ENCODE results near the gene SMPX.

Gene SMPX

GRCh38 chrX:21711129-21711847 lies 46.6 kb downstream of the SMPX start:
- DNase-seq (ENCODE audit: low spot score), result no peak

GRCh38 chrX:21708116-21708515 lies 49.8 kb downstream of the SMPX start:
- DNase-seq (ENCODE audit: low spot score), result no peak

GRCh38 chrX:21705225-21705624 lies 52.7 kb downstream of the SMPX start:
- no peak for DNase-seq (ENCODE audit: low spot score)

DNA sequence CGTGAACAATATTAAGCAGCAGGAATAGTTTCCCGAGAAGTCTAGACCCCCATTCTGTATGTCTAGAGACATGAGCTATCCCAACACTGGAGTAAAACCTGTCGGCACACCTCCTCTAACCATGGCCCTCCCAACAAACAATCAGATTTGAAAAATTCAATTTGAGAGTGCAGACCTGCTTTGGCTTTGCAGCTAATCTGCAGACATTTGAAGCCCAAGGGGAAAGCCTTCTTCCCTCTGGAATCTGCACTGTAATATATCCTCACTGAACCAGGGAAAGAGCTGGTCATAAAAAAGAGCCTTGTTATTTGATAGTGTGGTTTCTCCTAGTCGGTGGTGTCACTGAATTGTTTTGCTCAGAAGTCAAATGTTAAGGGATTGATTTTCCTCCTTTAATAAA lies 55.2 kb downstream of the SMPX start:
- DNase-seq (ENCODE audit: low spot score), result no peak

DNA sequence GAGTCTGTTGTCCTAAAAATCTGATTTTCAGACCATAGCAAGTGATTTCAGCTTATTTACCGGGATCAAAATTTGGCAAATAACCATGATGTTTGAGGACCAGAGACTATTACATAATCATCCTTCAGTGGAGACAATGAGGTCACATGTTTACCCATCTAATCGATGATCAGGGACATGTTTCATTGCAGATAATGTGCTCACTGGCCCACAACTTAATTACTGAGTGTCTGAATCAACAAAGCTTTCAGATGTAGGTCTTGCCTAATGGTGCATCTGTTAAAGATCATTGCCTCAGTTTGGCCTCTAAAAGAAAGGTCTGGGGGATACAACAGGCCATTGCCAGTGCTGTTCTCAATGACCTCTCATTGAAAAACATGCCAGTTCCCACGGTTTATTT lies 56.9 kb downstream of the SMPX start:
- DNase-seq (ENCODE audit: low spot score), result no peak

DNA sequence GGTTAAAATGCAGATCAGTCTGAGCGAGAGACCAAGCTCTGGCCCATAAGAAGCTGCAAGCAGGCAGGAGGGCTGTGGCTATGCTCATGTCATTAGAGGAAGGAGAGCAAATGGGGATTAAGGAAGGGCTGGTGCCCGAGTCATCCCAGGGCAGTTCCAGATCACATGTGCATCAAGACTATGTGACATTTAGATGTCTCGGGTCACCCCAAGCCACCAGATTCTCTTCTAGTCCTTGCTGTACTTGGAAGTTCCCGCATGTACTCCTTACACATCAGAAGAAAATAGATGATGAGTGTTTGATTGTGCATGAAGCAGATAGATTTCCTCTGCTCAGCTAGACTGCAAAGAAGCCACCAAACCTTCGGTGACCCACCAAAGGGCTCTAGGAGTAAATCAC lies 57.6 kb downstream of the SMPX start:
- DNase-seq (ENCODE audit: low spot score), result no peak

DNA sequence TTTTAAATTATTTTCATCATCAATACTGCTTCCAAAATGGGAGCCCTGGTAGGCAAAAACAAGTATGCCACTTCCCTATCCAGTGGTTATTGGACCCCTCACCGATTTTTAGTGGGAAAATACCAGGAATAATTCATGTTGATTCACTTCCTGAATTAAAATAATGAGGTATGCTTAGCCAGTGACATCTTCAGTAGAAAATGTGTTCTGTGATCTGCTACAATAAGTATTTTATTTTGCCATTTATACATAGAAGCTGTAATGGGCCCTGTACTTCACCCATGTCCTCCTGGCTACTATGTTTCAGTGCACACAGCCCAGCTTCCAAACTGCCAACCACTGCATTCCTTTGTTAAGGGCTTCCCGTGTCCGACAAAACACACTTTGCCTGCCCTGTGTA lies 58.8 kb downstream of the SMPX start:
- no peak for DNase-seq (ENCODE audit: low spot score)

- no peak for DNase-seq (ENCODE audit: low spot score)
These were observed 59.6 kb downstream of the SMPX start for GRCh38 chrX:21698272-21698671.

GRCh38 chrX:21691512-21692018 lies 66.4 kb downstream of the SMPX start:
- no peak for DNase-seq (ENCODE audit: low spot score)

DNA sequence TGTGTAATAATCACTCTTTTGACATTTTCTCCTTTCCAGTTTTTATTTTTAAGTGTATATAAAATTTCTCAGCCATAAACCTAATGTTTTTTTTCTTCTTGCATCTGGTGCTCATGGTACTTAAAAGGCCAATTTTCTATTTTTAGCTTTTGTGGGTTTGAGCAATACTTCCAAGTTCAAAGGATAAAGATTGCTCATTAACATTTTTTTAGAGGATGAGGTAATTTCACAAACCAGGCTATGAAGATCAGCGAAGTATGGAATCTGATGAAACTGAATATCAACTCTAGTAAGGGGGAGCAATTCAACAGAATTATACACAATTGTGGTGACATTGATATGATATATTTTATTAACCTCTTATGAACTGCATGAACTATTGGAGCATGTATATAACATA lies 74.0 kb downstream of the SMPX start:
- no peak for DNase-seq (ENCODE audit: low spot score)

GRCh38 chrX:21678048-21678612 lies 79.8 kb downstream of the SMPX start:
- DNase-seq (ENCODE audit: low spot score), result no peak

DNA sequence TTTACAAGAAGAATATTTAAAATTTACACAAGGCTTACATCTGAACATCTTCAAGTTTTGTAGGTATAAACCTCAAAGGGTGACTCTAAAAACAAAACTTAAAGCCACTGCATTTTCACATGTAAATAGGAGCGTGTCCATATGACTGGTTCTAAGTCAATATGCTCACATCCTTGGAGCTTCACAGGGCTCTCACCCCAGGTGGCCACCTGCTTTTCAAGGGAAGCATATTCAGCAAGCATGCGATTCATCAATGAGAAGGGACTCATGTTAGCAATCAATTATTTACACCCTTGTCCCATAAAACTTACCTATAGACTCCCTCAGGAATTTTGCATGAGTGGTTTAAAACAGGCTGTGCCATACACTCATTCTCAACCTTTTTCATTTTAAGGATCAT lies 82.0 kb downstream of the SMPX start:
- DNase-seq (ENCODE audit: low spot score), result no peak

DNA sequence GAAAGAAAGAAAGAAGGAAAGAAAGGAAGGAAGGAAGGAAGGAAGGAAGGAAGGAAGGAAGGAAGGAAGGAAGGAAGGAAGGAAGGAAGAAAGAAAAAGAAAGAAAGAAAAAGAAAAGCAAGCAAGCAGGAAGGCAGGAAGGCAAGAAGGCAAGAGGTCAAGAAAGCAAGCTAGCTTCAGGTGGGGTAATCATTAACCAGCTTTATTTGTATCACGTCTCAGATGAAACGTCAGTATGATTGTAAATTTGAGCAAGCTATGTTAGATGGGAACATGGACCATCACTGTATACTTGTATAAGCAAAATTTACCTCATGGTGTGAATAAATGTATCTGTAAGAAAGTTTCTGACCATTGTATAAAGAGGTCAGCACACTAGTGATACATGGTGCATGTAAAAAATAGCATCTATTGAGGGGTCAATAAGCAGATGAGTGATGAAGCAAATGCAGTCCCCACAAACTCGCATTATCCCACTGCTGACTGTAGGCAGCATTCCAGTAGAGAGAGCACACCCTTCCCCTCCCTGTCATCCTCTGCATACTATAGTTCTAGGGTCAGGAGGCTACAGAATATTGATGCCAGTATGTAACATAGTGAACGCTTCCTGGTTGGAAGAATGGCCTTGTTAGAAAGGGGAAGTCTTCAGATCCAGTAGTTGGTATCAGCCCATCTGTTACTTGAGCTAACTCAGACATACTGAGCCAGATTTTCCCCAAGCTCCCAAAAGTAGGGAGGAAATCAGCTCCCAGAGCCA lies 83.3 kb downstream of the SMPX start:
- DNase-seq (ENCODE audit: low spot score), result no peak

DNA sequence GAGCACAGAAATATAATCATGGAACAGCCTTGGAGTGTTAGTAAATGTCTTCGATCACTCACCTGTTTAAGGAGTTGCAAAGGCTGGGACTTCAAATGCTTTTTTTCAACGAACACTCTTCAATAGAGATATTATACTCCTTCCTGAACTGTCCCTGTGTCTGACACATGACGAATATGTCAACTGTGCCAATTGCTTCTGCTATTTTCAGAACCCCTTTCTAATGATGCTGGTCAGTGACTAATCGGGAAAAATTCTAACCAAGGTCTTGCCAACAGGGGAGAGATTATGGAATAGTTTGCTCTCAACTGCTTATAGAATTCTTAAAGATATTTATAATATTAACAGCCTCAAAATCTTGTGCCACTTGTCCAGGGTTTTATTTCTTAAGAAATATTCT lies 91.2 kb downstream of the SMPX start:
- no peak for DNase-seq (ENCODE audit: low spot score)

DNA sequence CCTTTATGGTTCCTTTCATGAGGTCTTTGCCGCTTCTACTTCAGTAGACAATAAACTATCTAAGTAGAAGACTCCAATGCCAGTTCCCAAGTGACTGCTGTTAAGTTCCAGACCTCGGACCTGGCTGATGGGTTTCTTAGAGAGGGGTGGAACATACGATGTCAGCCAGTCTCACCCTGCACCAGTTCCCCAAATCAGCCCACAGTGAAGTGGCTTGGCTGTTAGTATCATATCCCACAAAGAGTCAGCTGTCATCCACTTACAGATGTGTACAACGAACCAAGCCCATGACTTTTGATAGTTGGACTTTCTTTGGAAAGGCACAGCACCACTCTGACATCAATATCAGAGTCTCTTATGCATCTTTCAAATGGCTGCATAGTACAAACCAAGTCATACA lies 91.7 kb downstream of the SMPX start:
- no peak for DNase-seq (ENCODE audit: low spot score)

DNA sequence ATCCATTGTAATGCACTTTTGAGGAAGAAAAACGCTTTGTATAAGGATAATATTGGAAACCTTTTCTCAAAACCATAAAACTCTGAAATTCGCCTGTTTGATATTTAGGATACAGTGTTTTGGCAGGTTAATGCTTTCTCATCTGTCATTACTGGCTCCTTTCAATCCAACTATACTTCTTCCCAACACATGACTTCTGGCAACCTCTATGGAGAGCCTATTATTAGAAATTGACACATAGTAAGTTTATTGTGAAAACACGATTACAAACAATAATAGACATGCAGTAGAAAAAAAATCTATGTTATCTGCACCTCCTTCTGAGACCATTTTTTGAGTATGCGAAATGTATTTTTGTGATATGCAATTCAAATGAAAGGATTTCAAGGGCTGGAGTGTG lies 95.2 kb downstream of the SMPX start:
- DNase-seq (ENCODE audit: low spot score), result no peak

DNA sequence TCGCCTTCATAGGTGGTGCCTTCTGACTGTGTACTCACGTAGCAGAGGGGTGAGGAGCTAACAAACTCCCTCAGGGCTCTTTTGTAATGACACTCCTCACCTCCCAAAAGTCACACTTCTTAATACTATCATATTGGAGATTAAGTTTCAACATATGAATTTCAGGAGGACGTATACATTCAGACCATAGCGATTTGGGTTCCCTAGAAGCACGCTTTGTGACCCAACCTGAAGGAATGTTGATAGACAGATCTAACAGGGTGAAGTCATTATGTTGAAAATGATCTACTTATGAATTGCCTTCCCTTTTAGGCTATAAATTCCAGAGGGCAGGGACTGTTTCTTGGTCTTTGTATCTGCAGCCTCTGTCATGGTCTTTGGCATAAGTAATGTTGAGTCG lies 96.6 kb downstream of the SMPX start:
- no peak for DNase-seq (ENCODE audit: low spot score)

DNA sequence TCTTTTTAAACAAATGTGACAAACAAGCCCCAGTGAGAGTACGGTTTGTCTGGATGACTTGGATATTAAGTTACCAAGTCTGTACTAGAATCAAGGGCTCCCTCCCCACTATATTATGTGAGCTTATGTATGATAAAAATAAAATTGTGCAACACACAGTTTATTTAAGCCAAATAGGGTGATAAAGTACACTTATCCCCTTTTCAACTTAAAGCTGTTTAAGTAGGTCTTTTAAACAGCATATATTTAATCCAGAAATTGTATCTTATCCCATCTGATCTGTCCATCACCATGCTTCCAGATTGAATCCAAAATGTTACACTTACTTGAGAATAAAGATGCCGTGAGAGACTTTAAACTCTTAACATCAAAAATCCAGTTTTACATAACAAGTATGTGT lies 97.8 kb downstream of the SMPX start:
- no peak for DNase-seq (ENCODE audit: low spot score)

GRCh38 chrX:21659320-21659719 lies 98.6 kb downstream of the SMPX start:
- DNase-seq (ENCODE audit: low spot score), result no peak

DNA sequence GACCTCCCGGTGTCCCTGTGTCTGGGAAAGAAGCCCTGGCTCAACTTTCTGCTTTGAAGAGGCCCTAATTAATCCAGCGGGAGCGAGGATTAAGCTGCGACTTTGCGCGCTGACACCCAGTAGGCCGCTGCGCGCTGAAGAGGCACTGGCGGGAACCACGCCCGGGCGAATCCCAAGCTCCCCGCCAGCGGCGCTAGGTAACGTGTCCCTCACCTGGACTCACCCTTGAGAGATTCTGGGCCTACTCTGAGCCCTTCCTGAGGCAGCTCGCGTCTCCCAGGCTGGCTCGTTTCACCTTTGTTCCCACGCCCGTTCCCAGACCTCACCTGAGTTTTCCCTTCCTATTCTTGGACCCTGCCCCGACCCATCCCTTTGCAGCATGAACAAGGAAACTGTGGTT lies 99.2 kb downstream of the SMPX start:
- DNase-seq (ENCODE audit: low spot score), result peak; percentile 41

GRCh38 chrX:21658152-21658737 lies 99.7 kb downstream of the SMPX start, which contains the start of gene KLHL34:
KLHL34 (minus strand) TSS chrX:21658330; CDS start chrX:21657788, 542 bp downstream.
- no peak for DNase-seq (ENCODE audit: low spot score)

DNA sequence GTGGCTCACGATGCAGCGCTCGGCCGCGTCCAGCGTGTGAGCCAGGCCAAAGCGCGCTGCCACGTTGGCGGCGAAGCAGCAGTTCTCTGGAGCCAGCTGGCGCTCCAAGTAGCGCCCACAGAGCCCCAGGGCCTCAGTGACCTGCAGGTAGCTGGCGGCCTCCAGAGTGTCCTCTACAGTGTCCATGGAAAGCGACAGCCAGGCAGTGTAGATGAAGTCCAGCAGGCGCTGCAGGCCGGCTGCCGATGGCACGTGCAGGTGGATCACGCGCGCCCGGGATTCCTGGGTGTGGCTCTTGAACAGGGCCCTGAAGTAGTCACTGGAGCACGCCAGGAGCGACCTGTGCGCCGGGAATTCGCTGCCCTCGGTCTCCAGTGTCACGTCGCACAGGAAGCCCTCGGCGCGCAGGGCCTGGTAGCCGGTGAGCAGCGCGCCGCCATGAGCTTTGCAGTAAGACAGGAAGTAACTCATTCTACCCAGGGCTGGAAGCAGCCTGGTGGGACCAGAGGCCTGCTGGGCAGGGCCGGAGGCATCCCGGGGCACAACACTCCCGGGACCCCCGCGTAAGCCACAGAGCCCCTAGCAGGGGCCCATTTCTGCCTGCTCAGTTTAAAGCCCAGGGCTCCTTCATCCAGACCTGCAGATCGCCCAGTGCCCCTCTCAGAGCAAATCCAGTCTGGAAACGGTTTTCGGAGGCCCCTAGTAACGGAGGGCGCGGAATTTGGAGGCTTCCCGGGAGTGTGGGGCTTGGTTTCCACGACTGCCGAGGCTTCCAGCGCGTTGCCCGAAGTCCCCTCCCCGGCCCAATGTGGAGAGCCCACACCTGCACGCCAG lies 100.4 kb downstream of the SMPX start:
- no peak for DNase-seq (ENCODE audit: low spot score)

All from cerebellar cortex (tissue), 1 donor.